HG03196 (cell line): ENCODE data around the gene BLTP3A.
"Not testable (repeated sequence)": the region's sequence is repeated elsewhere in the genome, so short reads cannot be mapped to it uniquely, and the experiment has no call there.

Experiments used
- ATAC-seq: cut with Tn5 transposase; IDR thresholded peaks from one replicate; pipeline ENCODE4 v1.9.1; 2021; ENCODE audit not compliant: unreplicated experiment

The BLTP3A gene, protein sequence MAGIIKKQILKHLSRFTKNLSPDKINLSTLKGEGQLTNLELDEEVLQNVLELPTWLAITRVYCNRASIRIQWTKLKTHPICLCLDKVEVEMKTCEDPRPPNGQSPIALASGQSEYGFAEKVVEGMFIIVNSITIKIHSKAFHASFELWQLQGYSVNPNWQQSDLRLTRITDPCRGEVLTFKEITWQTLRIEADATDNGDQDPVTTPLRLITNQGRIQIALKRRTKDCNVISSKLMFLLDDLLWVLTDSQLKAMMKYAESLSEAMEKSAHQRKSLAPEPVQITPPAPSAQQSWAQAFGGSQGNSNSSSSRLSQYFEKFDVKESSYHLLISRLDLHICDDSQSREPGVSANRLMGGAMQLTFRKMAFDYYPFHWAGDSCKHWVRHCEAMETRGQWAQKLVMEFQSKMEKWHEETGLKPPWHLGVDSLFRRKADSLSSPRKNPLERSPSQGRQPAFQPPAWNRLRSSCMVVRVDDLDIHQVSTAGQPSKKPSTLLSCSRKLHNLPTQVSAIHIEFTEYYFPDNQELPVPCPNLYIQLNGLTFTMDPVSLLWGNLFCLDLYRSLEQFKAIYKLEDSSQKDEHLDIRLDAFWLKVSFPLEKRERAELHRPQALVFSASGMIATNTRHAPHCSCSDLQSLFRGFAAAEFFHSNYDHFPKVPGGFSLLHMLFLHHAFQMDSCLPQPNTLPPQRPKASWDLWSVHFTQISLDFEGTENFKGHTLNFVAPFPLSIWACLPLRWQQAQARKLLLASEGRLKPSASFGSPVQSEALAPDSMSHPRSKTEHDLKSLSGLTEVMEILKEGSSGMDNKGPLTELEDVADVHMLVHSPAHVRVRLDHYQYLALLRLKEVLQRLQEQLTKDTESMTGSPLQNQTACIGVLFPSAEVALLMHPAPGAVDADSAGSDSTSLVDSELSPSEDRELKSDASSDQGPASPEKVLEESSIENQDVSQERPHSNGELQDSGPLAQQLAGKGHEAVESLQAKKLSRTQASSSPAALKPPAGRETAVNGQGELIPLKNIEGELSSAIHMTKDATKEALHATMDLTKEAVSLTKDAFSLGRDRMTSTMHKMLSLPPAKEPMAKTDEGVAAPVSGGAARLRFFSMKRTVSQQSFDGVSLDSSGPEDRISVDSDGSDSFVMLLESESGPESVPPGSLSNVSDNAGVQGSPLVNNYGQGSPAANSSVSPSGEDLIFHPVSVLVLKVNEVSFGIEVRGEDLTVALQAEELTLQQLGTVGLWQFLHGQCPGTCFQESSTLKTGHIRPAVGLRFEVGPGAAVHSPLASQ (N-terminal part only)

DNA sequence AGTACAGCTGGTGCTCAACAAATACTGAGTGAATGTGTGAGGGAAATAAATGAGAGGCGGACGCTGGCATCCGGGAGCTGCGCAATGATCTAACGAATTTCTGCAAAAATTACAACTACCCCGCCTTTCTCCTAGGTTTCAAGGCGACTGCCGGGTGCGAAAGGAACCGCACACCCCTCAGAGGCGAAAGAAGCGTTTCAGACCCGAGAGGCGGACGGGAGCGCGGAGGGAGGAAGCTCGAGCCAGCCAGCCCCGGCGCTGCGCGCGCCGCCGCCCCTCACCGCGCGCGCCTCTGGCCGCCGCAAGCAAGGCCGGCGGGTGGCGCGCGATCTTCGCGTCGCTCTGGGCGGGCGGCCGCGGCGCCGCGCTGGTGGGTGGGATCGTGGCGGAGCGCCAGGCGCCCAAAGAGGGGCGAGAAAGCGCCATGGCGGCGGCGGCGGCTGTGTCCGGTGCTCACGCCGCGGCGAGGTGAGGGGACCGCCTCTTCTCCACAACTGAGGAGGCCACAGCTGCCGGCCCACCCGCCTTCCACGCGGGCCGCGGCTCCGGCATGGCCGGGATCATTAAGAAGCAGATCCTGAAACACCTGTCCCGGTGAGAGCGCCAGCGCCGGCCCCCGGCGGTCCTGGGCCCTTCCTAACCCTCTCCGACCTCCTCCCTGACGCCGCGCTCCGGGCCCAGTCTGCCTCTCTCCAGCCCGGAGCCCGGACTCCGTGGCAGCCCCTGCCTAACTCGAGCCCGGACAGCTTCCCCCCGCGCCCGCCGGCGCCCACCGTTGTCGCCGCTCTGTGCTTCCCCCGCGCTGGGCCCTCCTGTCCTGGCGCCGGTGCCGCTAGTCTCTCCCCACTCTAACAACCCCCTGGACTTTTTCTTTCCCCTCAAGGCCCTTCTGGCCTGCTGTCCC is at the start of gene BLTP3A:
TSS of gene BLTP3A (plus strand) at position 383 of the 904 bp plus-strand sequence. CDS start at position 551, 168 bp downstream.
- peak; percentile 85 for ATAC-seq

DNA sequence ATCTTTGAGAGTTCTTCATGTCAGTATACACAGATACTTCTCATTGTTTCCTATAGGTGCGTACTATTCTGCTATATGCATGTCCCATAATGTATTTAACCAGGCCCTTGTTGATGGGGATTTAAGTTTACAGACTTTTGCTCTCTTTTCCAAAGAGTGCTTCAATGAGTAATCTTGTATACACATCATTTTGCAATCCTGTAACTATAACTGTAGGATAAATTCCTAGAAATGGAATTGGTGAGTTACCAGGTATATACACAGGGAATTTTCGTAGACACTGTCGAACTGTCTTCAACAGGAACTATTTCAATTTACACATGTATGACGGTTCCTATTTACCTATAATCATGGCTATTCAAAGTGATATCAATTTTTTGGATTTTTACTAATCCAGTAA is 49.8 kb upstream of the BLTP3A start:
- ATAC-seq, result no peak

DNA sequence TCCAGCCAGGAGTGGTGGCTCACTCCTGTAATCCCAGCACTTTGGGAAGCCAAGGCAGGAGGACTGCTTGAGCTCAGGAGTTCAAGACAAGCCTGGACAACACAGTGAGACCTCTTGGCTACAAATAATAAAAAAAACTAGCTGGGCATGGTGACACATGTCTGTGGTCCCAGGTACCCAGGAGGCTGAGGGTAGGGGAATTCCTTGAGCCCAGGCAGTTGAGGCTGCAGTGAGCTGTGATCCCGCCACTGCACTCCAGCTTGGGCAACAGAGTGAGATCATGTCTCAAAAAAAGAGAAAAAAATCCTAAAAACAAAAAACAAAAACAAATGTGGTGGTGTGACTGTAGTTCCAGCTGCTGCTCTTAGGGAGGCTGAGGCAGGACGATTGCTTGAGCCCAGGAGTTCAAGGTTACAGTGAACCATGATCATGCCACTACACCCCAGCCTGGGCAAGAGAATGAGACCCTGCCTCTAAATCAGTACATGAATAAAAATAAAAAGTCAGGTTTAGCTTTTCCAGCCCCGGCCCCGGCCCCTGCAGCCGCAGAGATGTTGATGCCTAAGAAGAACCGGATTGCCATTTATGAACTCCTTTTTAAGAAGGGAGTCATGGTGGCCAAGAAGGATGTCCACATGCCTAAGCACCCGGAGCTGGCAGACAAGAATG is 48.1 kb upstream of the BLTP3A start:
- no peak for ATAC-seq

DNA sequence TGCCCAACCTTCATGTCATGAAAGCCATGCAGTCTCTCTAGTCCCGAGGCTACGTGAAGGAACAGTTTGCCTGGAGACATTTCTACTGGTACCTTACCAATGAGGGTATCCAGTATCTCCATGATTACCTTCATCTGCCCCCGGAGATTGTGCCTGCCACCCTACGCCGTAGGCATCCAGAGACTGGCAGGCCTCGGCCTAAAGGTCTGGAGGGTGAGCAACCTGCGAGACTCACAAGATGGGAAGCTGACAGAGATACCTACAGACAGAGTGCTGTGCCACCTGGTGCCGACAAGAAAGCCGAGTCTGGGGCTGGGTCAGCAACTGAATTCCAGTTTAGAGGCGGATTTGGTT is 47.6 kb upstream of the BLTP3A start:
- not testable (repeated sequence) for ATAC-seq

DNA sequence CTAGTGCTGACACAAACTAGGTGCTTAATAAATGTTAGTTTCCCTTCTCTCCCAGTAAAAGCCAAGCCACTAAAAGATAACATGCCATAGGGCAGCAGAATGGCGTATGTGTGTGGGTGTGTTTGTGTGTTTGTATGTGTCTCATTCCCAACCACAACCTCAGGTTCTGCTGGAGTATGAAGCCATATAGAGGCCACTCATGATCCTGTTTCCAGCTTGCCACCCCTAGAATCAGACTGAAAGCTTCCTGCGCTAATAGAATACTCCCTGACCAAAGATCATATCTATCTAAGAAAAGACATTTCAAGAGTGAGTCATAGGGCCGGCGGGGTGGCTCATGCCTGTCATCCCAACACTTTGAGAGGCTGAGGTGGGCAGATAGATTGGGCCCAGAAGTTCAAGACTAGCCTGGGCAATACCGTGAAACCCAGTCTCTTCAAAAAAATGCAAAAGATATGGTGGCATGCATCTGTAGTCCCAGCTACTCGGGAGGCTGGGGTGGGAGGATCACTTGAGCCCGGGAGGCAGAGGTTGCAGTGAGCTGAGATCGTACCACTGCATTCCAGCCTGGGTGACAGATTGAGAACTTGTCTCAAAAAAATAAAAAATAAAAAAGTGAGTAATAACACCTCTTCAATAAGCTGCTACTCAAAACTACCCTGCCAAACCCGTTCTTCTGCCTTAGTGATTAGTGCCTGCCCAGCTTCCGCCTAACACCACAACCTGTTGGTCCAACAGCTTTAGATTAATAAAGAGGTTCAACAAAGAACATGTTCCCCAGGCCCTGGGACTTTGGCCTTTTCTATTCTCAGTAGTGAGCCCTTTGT is 46.4 kb upstream of the BLTP3A start:
- no peak for ATAC-seq

DNA sequence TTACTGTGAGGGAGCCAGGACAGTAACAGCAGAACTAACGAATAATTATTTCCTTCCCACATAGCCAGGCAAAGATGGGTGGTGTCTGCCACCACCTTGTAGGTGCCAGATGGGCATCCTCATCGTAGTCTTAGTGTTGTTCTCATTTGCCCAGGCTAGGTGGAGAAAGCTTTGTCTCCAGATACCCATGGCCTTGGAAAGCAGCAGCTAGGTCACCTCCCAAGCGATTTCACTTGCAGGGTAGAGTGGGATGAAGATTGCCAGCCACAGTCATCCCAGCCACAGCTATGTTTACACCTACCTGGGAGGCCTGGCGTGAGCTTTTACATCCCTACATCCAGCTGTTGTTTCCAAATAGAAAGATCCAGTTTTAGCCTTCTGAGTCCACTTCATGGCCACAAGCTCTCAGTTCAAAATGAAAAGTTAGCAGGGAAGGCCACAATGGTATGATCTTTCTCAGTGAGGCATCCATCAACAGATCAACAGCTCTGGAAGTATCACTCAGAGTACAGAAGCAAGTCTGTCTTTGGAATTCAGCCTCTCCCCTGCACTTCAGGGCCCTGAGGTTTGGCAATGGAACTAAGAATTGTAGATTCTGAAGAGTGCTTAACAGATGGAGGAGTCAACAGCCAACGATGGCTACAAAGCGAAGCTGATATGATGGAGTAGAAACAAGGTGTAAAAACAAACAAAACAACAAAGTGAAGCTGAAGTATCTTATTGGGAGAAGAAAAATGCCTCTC is 45.6 kb upstream of the BLTP3A start:
- ATAC-seq, result no peak

DNA sequence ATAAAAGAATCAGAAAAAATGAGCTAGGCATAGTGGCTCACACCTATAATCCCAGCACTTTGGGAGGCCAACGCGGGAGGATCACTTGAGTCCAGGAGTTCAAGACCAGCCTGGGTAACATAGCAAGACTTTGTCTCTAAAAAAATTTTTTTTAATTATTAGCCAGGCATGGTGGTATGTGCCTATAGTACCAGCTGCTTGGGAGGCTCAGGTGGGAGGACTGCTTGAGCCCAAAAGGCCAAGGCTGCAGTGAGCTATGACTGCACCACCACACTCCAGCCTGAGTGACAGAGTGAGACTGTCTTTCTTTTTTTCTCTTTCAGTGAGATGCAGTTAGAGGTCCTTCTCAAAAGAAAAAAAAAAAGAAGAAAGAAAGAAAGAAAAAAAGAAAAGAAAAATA is 43.1 kb upstream of the BLTP3A start:
- ATAC-seq, result no peak

DNA sequence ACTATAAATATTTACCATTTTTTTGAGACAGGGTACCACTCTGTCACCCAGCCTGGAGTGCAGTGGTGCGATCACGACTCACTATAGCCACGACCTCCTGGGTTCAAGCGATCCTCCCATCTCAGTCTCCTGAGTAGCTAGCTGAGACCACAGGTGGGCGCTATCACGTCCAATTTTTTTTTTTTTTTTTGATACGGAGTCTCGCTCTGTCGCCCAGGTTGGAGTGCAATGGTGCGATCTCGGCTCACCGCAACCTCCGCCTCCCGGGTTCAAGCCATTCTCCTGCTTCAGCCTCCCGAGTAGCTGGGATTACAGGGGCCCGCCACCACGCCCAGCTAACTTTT is 35.4 kb upstream of the BLTP3A start:
- ATAC-seq, result not testable (repeated sequence)

DNA sequence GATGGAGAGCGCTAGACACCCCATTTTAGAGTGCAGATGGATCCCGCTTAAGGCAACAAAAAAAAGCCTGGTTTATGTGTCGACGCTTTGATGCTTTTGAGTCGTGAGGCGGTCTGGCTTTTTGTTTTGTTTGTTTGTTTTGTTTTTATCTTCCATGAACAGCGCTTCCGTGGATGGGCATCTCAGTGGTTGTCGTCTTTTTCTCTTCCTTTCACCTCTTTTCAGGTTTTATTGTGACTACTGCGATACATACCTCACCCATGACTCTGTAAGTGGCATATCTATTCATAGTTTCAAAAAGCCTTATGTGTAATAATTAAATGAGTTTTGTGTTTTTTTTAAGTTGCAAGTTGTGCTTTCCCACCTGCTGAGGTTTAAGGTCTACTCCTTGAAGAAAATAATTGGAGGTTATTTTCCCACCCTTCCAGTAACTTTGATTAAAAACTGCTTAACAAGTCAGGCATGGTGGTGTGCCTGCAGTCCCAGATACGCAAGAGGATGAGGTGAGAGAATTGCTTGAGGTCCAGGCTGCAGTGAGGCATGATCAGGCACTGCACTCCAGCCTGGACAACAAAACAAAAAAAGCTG is 34.1 kb upstream of the BLTP3A start:
- ATAC-seq, result no peak

DNA sequence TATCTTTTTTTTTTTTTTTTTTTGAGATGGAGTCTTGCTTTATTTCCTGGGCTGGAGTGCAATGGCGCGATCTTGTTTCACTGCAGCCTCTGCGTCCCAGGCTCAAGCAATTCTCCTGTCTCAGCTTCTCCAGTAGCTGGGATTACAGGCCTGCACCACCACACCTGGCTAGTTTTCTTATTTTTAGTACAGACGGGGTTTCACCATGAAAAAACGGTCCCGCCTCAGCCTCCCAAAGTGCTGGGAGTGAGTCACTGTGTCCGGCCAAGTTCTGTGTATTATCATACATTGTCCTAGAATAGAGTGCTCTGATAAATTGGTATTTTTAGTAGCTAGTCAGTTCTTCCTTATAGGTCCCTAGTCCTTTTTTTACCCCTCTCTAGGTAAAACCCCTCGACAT is 31.8 kb upstream of the BLTP3A start:
- ATAC-seq, result no peak

DNA sequence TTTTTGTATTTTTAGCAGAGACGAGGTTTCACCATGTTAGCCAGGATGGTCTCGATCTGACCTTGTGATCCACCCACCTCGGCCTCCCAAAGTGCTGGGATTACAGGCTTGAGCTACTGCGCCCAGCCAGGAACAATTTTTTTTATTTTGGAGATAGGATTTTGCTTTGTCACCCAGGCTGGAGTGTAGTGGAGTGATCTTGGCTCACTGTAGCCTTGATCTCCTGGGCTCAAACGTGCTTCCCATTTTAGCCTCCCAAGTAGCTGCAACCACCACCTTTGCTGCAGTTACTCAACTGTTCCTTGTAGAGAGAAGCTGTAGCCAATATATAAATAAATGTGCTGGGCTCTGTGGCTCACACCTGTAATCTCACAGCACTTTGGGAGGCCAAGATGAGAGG is 30.2 kb upstream of the BLTP3A start:
- not testable (repeated sequence) for ATAC-seq

DNA sequence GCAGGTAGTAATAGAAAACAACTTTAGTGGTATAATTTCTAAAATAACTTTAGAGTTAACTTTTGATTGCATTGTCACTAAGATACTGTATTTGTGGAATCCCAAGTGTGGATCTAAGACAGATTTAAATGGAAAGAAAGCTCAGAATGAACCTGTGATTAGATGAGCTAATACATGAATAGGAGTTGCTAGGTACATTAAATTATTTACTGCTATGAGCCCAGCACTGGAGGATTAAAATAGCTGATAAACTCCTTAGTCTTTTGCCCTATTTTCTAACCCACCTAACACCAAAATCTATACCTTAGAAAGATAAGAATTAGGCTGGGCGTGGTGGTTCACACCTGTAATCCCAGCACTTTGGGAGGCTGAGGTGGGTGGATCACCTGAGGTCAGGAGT is 23.7 kb upstream of the BLTP3A start:
- no peak for ATAC-seq

DNA sequence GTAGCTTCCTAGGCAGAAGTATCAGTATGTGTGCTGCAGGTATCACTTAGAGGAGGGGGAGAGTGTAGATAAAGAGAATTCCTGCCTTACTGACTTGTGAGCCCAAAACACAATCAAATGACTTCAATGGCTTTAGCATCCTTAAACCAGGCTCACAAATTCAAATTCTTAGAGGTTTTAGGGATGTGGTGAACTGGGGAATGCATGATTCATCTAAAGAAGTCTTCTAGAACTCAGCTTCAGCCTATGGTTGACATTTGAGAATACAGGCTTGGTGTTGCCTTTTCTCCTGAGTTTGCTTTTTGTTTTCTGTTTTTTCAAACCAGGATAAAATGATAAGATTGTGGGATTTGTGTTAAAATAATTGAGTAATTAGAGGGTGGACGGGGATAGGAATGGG is 20.2 kb upstream of the BLTP3A start:
- ATAC-seq, result no peak

DNA sequence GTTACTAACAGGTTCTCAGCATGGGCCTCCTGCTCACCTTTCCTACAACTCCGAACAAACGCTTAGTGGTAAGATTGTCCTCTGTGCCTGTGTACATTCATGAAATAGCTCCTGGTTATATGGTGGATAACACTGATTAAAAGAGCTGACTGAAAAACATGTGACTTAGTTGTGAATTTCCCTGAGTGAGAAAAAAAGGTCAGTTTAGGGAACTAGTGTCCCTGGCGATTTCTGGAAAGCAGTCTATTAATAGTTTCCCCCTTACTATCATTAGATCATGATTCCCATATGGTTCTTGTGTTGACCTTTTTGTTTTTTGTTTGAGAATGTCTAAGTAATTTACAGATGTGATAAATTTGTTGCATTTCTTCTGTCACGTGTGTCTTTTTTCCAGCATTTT is 18.9 kb upstream of the BLTP3A start:
- ATAC-seq, result no peak

DNA sequence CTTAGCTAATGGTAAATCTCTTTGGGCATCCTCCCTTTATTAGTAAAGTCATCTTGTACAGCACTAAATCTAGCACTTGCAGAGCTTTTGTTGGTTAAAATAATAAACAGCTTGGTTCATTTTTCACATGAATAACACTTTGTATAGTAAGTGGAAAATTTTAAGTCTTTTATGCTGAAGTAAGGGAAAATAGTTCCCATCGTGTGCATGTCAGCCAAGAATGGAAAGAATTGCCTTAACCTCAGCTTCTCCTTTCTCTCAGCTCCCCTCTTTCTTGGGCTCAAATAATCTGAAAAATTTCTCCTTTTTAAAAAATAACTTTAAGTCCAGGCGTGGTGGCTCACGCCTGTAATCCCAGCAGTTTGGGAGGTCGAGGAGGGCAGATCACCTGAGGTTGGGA is 18.0 kb upstream of the BLTP3A start:
- ATAC-seq, result no peak

DNA sequence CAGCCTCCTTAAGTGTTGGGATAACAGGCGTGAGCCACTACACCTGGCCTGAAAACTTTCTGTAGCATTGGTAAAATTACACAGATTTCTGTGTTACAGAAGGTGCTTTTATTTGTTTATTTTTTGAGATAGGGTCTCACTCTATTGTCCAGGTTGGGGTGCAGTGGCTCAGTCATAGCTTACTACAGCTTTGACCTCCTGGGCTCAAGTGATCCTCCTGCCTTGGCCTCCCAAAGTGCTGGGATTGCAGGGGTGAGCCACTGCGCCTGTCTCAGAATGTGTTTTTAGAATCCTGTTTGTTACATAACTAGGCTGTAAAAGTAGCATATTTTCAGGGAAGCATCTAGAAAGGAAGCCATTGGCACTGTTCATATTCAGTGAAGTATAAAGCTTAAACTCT is 16.9 kb upstream of the BLTP3A start:
- ATAC-seq, result no peak

DNA sequence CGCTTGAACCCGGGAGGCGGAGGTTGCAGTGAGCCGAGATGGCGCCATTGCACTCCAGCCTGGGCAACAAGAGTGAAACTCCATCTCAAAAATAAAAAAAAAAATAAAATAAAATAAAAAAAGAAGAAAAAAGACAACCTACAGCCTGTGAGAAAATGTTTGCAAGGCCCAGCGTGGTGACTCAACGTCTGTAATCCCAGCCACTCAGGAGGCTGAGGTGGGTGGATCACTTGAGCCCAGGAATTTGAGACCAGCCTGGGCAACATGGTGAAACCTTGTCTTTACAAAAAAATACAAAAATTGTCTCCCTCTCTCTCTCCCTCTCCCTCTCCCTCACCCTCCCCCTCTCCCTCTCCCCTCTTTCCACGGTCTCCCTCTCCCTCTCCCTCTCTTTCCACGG is 6.5 kb upstream of the BLTP3A start:
- ATAC-seq, result not testable (repeated sequence)

DNA sequence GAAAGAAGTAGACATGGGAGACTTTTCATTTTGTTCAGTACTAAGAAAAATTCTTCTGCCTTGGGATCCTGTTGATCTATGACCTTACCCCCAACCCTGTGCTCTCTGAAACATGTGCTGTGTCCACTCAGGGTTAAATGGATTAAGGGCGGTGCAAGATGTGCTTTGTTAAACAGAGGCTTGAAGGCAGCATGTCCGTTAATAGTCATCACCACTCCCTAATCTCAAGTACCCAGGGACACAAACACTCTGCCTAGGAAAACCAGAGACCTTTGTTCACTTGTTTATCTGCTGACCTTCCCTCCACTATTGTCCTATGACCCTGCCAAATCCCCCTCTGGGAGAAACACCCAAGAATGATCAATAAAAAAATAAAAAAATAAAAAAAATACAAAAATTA is 4.7 kb upstream of the BLTP3A start:
- ATAC-seq, result not testable (repeated sequence)
